Astrocyte (in vitro differentiated cells and primary cell): Measurements from ENCODE around the gene DAGLA. TPM values are rescaled to one million over a fixed set of nuclear protein-coding genes. Genes with fewer than 3 reads are reported as not detected.

Source experiments
- DNase-seq: peaks from one replicate; pipeline ENCODE4 v3.0.0-alpha.2; 2010; ENCODE audit warnings: low read depth
- FAIRE-seq: peaks from 2 replicates; lab custom pipeline; 2011; peaks lifted over from hg19 to GRCh38; lab: Jason Lieb, UNC
- H2AFZ ChIP-seq: 2 replicates; pipeline ENCODE4 v1.6.0; 2012; ENCODE audit warnings: low read depth, low read length, inconsistent platforms
- H3K27ac ChIP-seq: 2 replicates; pipeline ENCODE4 v1.5.1; 2011; ENCODE audit warnings: low read depth, low read length, inconsistent platforms
- H3K27me3 ChIP-seq: 2 replicates; pipeline ENCODE4 v1.6.0; 2011; ENCODE audit warnings: low read length, inconsistent platforms; ENCODE audit not compliant: insufficient read depth
- H3K36me3 ChIP-seq: 2 replicates; pipeline ENCODE4 v1.5.1; 2011; ENCODE audit warnings: low read length, inconsistent platforms; ENCODE audit not compliant: insufficient read depth
- H3K4me1 ChIP-seq: 2 replicates; pipeline ENCODE4 v1.5.1; 2011; ENCODE audit warnings: low read length, inconsistent platforms; ENCODE audit not compliant: insufficient read depth
- H3K4me2 ChIP-seq: 2 replicates; pipeline ENCODE4 v1.6.0; 2012; ENCODE audit warnings: low read length, inconsistent platforms
- H3K4me3 ChIP-seq: 2 replicates; pipeline ENCODE4 v1.5.1; 2011; ENCODE audit warnings: low read depth, mild to moderate bottlenecking, low read length, inconsistent platforms; ENCODE audit not compliant: insufficient read depth
- H3K79me2 ChIP-seq: 2 replicates; pipeline ENCODE4 v1.6.0; 2012; ENCODE audit warnings: mild to moderate bottlenecking, low read length, inconsistent platforms; ENCODE audit not compliant: insufficient read depth
- H3K9ac ChIP-seq: 2 replicates; pipeline ENCODE4 v1.6.0; 2012; ENCODE audit warnings: mild to moderate bottlenecking, low read length, inconsistent platforms
- H3K9me3 ChIP-seq: 2 replicates; pipeline ENCODE4 v1.5.1; 2012; ENCODE audit warnings: low read depth, mild to moderate bottlenecking, low read length, inconsistent platforms; ENCODE audit not compliant: insufficient read depth
- H4K20me1 ChIP-seq: 2 replicates; pipeline ENCODE4 v1.6.0; 2012; ENCODE audit warnings: low read length, inconsistent platforms; ENCODE audit not compliant: insufficient read depth
- H3K27ac Mint-ChIP-seq: one replicate; pipeline ENCODE4 v1.8.0; 2021; ENCODE audit warnings: mild to moderate bottlenecking, mixed read lengths; ENCODE audit not compliant: unreplicated experiment
- H3K27me3 Mint-ChIP-seq: one replicate; pipeline ENCODE4 v1.8.0; 2021; ENCODE audit warnings: low read depth, mixed read lengths; ENCODE audit not compliant: unreplicated experiment
- H3K36me3 Mint-ChIP-seq: one replicate; pipeline ENCODE4 v1.8.0; 2021; ENCODE audit warnings: low read depth, mixed read lengths; ENCODE audit not compliant: unreplicated experiment
- H3K4me1 Mint-ChIP-seq: one replicate; pipeline ENCODE4 v1.8.0; 2021; ENCODE audit warnings: low read depth, mixed read lengths; ENCODE audit not compliant: unreplicated experiment
- H3K4me3 Mint-ChIP-seq: one replicate; pipeline ENCODE4 v1.8.0; 2021; ENCODE audit warnings: mild to moderate bottlenecking, moderate library complexity, mixed read lengths; ENCODE audit not compliant: unreplicated experiment
- H3K9me3 Mint-ChIP-seq: one replicate; pipeline ENCODE4 v1.8.0; 2021; ENCODE audit warnings: mild to moderate bottlenecking, mixed read lengths; ENCODE audit not compliant: unreplicated experiment
- CTCF ChIP-seq: IDR thresholded peaks from 2 replicates; pipeline ENCODE4 v1.5.1; 2011; ENCODE audit warnings: low read depth, mild to moderate bottlenecking, inconsistent platforms, low read length, moderate library complexity; ENCODE audit not compliant: insufficient read depth
- EZH2 ChIP-seq: IDR thresholded peaks from 2 replicates; pipeline ENCODE4 v1.6.1; 2012; ENCODE audit warnings: mild to moderate bottlenecking, low read length, inconsistent platforms; ENCODE audit not compliant: insufficient read depth
- total RNA-seq: library from RNA; stranded (reverse); gene quantifications from 2 replicates; pipeline ENCODE4 v1.2.1, GENCODE V29; 2021

Gene DAGLA
- total RNA-seq, 1 donor from 2014 or later = 5.5 TPM

GRCh38 chr11:61726775-61727174, 46.6 kb downstream of the DAGLA start:
- Mint-ChIP-seq H3K36me3 (peaks cover 21% of the 10 kb centered on the region), H3K27ac (no peak overlapping the region), H3K4me3 (no peak overlapping the region), H3K27me3 (peaks cover 2% of the 10 kb centered on the region), H3K9me3 (no peaks in the 10 kb centered on the region), H3K4me1 (peaks cover 23% of the 10 kb centered on the region)
- Histone ChIP-seq H3K4me3 (no peak overlapping the region), H3K9ac (peak overlapping the region; percentile 2), H3K4me2 (no peak overlapping the region), H3K9me3 (no peaks in the 10 kb centered on the region), H4K20me1 (peaks cover 7% of the 10 kb centered on the region), H2AFZ (no peak overlapping the region), H3K27ac (no peak overlapping the region), H3K36me3 (peaks cover 4% of the 10 kb centered on the region), H3K27me3 (no peaks in the 10 kb centered on the region), H3K4me1 (peaks cover 38% of the 10 kb centered on the region), H3K79me2 (no peaks in the 10 kb centered on the region)
- FAIRE-seq = no peak
- TF ChIP-seq EZH2 (no peak), CTCF (no peak)
- no peak for DNase-seq

GRCh38 chr11:61727401-61727811, 47.2 kb downstream of the DAGLA start:
- TF ChIP-seq CTCF (no peak), EZH2 (no peak)
- Histone ChIP-seq H3K27me3 (no peaks in the 10 kb centered on the region), H3K4me2 (no peak overlapping the region), H3K4me1 (peaks cover 38% of the 10 kb centered on the region), H2AFZ (no peak overlapping the region), H3K27ac (no peak overlapping the region), H3K4me3 (no peak overlapping the region), H3K9me3 (no peaks in the 10 kb centered on the region), H3K9ac (no peak overlapping the region), H3K36me3 (peaks cover 4% of the 10 kb centered on the region), H4K20me1 (peaks cover 7% of the 10 kb centered on the region), H3K79me2 (no peaks in the 10 kb centered on the region)
- no peak overlapping the region for H3K4me3 Mint-ChIP-seq
- peaks cover 23% of the 10 kb centered on the region for H3K4me1 Mint-ChIP-seq
- no peak for DNase-seq
- H3K27me3 Mint-ChIP-seq = peaks cover 2% of the 10 kb centered on the region
- no peak overlapping the region for H3K27ac Mint-ChIP-seq
- no peaks in the 10 kb centered on the region for H3K9me3 Mint-ChIP-seq
- H3K36me3 Mint-ChIP-seq = peaks cover 18% of the 10 kb centered on the region
- no peak for FAIRE-seq

- Mint-ChIP-seq H3K36me3 (peaks cover 18% of the 10 kb centered on the region), H3K27me3 (peaks cover 2% of the 10 kb centered on the region), H3K27ac (peak overlapping the region; percentile 88), H3K9me3 (no peaks in the 10 kb centered on the region), H3K4me1 (peaks cover 25% of the 10 kb centered on the region), H3K4me3 (peak overlapping the region; percentile 66)
- H3K9ac ChIP-seq = no peak overlapping the region
- TF ChIP-seq EZH2 (no peak), CTCF (no peak)
- no peaks in the 10 kb centered on the region for H3K9me3 ChIP-seq
- H3K79me2 ChIP-seq = no peaks in the 10 kb centered on the region
- H3K4me3 ChIP-seq = no peak overlapping the region
- no peak for DNase-seq
- no peaks in the 10 kb centered on the region for H3K27me3 ChIP-seq
- H4K20me1 ChIP-seq = peaks cover 11% of the 10 kb centered on the region
- no peak overlapping the region for H2AFZ ChIP-seq
- H3K27ac ChIP-seq = no peak overlapping the region
- FAIRE-seq = no peak
- peaks cover 47% of the 10 kb centered on the region for H3K4me1 ChIP-seq
- peaks cover 4% of the 10 kb centered on the region for H3K36me3 ChIP-seq
- peak overlapping the region; percentile 25 for H3K4me2 ChIP-seq
Measured at GRCh38 chr11:61728066-61728939, 48.1 kb downstream of the DAGLA start.
